Right kidney (tissue), 1 donor: ENCODE measurements around the gene ATP13A3.

ENCODE experiments used
- DNase-seq: peaks from one replicate; pipeline ENCODE4 v3.0.0-alpha.2; 2016

ATP13A3 gene

GRCh38 chr3:194369522-194370279 is 117.1 kb downstream of the ATP13A3 start, which contains the start of gene LRRC15:
LRRC15 (minus strand) TSS chr3:194369743; CDS start chr3:194361043, 8,700 bp downstream.
- no peak for DNase-seq

- no peak for DNase-seq
Observed at GRCh38 chr3:194368918-194369317, 117.9 kb downstream of the ATP13A3 start.

- DNase-seq, result no peak
Observed at GRCh38 chr3:194367992-194368841, 118.6 kb downstream of the ATP13A3 start.

GRCh38 chr3:194365978-194366490 is 120.8 kb downstream of the ATP13A3 start:
- no peak for DNase-seq

GRCh38 chr3:194365526-194365925 is 121.3 kb downstream of the ATP13A3 start:
- no peak for DNase-seq

- no peak for DNase-seq
Observed at GRCh38 chr3:194364652-194365434, 122.0 kb downstream of the ATP13A3 start.

GRCh38 chr3:194364314-194364651 is 122.5 kb downstream of the ATP13A3 start:
- DNase-seq, result no peak

- no peak for DNase-seq
Observed at GRCh38 chr3:194360568-194360967, 126.2 kb downstream of the ATP13A3 start.

- no peak for DNase-seq
Observed at GRCh38 chr3:194357681-194358080, 129.1 kb downstream of the ATP13A3 start.

- no peak for DNase-seq
Observed at GRCh38 chr3:194355379-194355778, 131.4 kb downstream of the ATP13A3 start.

- no peak for DNase-seq
Observed at GRCh38 chr3:194354315-194354714, 132.5 kb downstream of the ATP13A3 start.
